GM12891 (cell line): ENCODE results near the gene CLDN1.
"Not testable (repeated sequence)": the region's sequence is repeated elsewhere in the genome, so short reads cannot be mapped to it uniquely, and the experiment has no call there.

Experiments
- DNase-seq: peaks from one replicate; pipeline ENCODE4 v3.0.0; 2011; ENCODE audit warnings: low spot score; ENCODE audit not compliant: insufficient read length
- FAIRE-seq: peaks from 2 replicates; lab custom pipeline; 2011; peaks lifted over from hg19 to GRCh38; lab: Jason Lieb, UNC
- PAX5 ChIP-seq: IDR thresholded peaks from 2 replicates; pipeline ENCODE4 v1.6.1; 2011; ENCODE audit warnings: low read length, moderate library complexity, mild to moderate bottlenecking; ENCODE audit not compliant: insufficient read depth, severe bottlenecking
- POLR2A ChIP-seq: IDR thresholded peaks from 2 replicates; pipeline ENCODE4 v1.6.1; 2011; ENCODE audit warnings: low read depth, low read length, control low read depth
- POLR2AphosphoS5 ChIP-seq: IDR thresholded peaks from 2 replicates; pipeline ENCODE4 v1.6.1; 2011; ENCODE audit warnings: low read depth, low read length, control low read depth
- POU2F2 ChIP-seq: IDR thresholded peaks from 2 replicates; pipeline ENCODE4 v1.6.1; 2011; ENCODE audit warnings: low read depth, mild to moderate bottlenecking, control low read depth, low read length, moderate library complexity
- SPI1 ChIP-seq: IDR thresholded peaks from 2 replicates; pipeline ENCODE4 v1.6.1; 2011; ENCODE audit warnings: low read depth, low read length, control low read depth
- TAF1 ChIP-seq: IDR thresholded peaks from 2 replicates; pipeline ENCODE4 v1.6.1; 2011; ENCODE audit warnings: low read depth, low read length, control low read depth

The CLDN1 gene

GRCh38 chr3:190272747-190273146 is 49.5 kb downstream of the CLDN1 start:
- DNase-seq = no peak

GRCh38 chr3:190269101-190269500 is 53.1 kb downstream of the CLDN1 start:
- TF ChIP-seq POLR2A (no peak), PAX5 (no peak), SPI1 (no peak), TAF1 (no peak), POU2F2 (no peak), POLR2AphosphoS5 (no peak)
- DNase-seq (no peak), FAIRE-seq (no peak)

More at GRCh38 chr3:190272747-190273146, 49.5 kb downstream of the CLDN1 start:
- TF ChIP-seq POLR2AphosphoS5 (no peak), TAF1 (no peak), PAX5 (no peak), SPI1 (no peak), POLR2A (no peak), POU2F2 (no peak)
- FAIRE-seq = no peak

GRCh38 chr3:190267464-190267863 is 54.8 kb downstream of the CLDN1 start:
- FAIRE-seq = not testable (repeated sequence)

GRCh38 chr3:190266913-190267290 is 55.3 kb downstream of the CLDN1 start:
- DNase-seq = no peak
- TF ChIP-seq TAF1 (no peak), SPI1 (no peak), PAX5 (no peak), POLR2AphosphoS5 (no peak), POLR2A (no peak), POU2F2 (no peak)
- no peak for FAIRE-seq

More at GRCh38 chr3:190267464-190267863, 54.8 kb downstream of the CLDN1 start:
- not testable (repeated sequence) for DNase-seq

GRCh38 chr3:190266265-190266912 is 55.9 kb downstream of the CLDN1 start:
- no peak for FAIRE-seq

GRCh38 chr3:190265796-190266195 is 56.5 kb downstream of the CLDN1 start:
- no peak for DNase-seq
- no peak for FAIRE-seq
- TF ChIP-seq TAF1 = no peak
- TF ChIP-seq PAX5 = no peak
- TF ChIP-seq POLR2AphosphoS5 = no peak
- no peak for TF ChIP-seq POLR2A
- TF ChIP-seq SPI1 = no peak
- TF ChIP-seq POU2F2 = no peak

More at GRCh38 chr3:190266265-190266912, 55.9 kb downstream of the CLDN1 start:
- no peak for DNase-seq
- no peak for TF ChIP-seq PAX5
- TF ChIP-seq TAF1 = no peak
- no peak for TF ChIP-seq POLR2A
- TF ChIP-seq SPI1 = no peak
- no peak for TF ChIP-seq POU2F2
- TF ChIP-seq POLR2AphosphoS5 = no peak

GRCh38 chr3:190265126-190265525 is 57.1 kb downstream of the CLDN1 start:
- TF ChIP-seq TAF1 (no peak), POLR2A (no peak), SPI1 (no peak), PAX5 (no peak), POU2F2 (no peak), POLR2AphosphoS5 (no peak)
- DNase-seq (no peak), FAIRE-seq (no peak)

GRCh38 chr3:190261740-190262139 is 60.5 kb downstream of the CLDN1 start:
- TF ChIP-seq SPI1 (no peak), TAF1 (no peak), PAX5 (no peak)
- no peak for DNase-seq

GRCh38 chr3:190261015-190261414 is 61.2 kb downstream of the CLDN1 start:
- TF ChIP-seq POU2F2 (no peak), POLR2AphosphoS5 (no peak), PAX5 (no peak), SPI1 (no peak), TAF1 (no peak), POLR2A (no peak)
- FAIRE-seq (no peak), DNase-seq (no peak)

More at GRCh38 chr3:190261740-190262139, 60.5 kb downstream of the CLDN1 start:
- FAIRE-seq = no peak

- no peak for DNase-seq
- TF ChIP-seq PAX5 = no peak
- no peak for TF ChIP-seq POLR2A
- no peak for TF ChIP-seq SPI1
- TF ChIP-seq TAF1 = no peak
- TF ChIP-seq POU2F2 = no peak
- no peak for TF ChIP-seq POLR2AphosphoS5
- FAIRE-seq = no peak
Measured at GRCh38 chr3:190260301-190260700, 61.9 kb downstream of the CLDN1 start.
